ENCODE measurements around the gene UBE2D3.
"Not testable (repeated sequence)": the region's sequence is repeated elsewhere in the genome, so short reads cannot be mapped to it uniquely, and the experiment has no call there.

Gene UBE2D3

GRCh38 chr4:102826890-102827673, at the start of gene UBE2D3:
UBE2D3 (minus strand) TSS chr4:102827551; CDS start chr4:102826508, 1,043 bp downstream.
- DNase-seq (ENCODE audit: low spot score) = peak; percentile 95

- DNase-seq (ENCODE audit: low spot score) = no peak
Observed at GRCh38 chr4:102871772-102872171, 44.4 kb upstream of the UBE2D3 start.

GRCh38 chr4:102869569-102870197, 42.3 kb upstream of the UBE2D3 start:
- no peak for DNase-seq (ENCODE audit: low spot score)

- DNase-seq (ENCODE audit: low spot score) = peak; percentile 98
Observed at GRCh38 chr4:102868781-102869568, 41.6 kb upstream of the UBE2D3 start, which contains the start of gene CISD2. CISD2 (plus strand) TSS chr4:102868992; CDS start chr4:102869085, 93 bp downstream.

GRCh38 chr4:102868153-102868780, 40.9 kb upstream of the UBE2D3 start:
- no peak for DNase-seq (ENCODE audit: low spot score)

- DNase-seq (ENCODE audit: low spot score) = no peak
Observed at GRCh38 chr4:102867278-102868152, 40.2 kb upstream of the UBE2D3 start.

- not testable (repeated sequence) for DNase-seq (ENCODE audit: low spot score)
Observed at GRCh38 chr4:102865327-102865726, 38.0 kb upstream of the UBE2D3 start.

GRCh38 chr4:102862747-102863146, 35.4 kb upstream of the UBE2D3 start:
- DNase-seq (ENCODE audit: low spot score) = no peak

GRCh38 chr4:102862016-102862415, 34.7 kb upstream of the UBE2D3 start:
- no peak for DNase-seq (ENCODE audit: low spot score)

- DNase-seq (ENCODE audit: low spot score) = no peak
Observed at GRCh38 chr4:102860611-102861324, 33.4 kb upstream of the UBE2D3 start.

GRCh38 chr4:102858828-102859464, 31.6 kb upstream of the UBE2D3 start:
- no peak for DNase-seq (ENCODE audit: low spot score)

GRCh38 chr4:102850370-102850769, 23.0 kb upstream of the UBE2D3 start:
- DNase-seq (ENCODE audit: low spot score) = no peak

GRCh38 chr4:102849579-102850104, 22.3 kb upstream of the UBE2D3 start:
- DNase-seq (ENCODE audit: low spot score) = no peak

- DNase-seq (ENCODE audit: low spot score) = no peak
Observed at GRCh38 chr4:102847687-102848086, 20.3 kb upstream of the UBE2D3 start.

- DNase-seq (ENCODE audit: low spot score) = no peak
Observed at GRCh38 chr4:102843938-102844337, 16.6 kb upstream of the UBE2D3 start.

- DNase-seq (ENCODE audit: low spot score) = no peak
Observed at GRCh38 chr4:102843273-102843672, 15.9 kb upstream of the UBE2D3 start.

GRCh38 chr4:102842367-102842766, 15.0 kb upstream of the UBE2D3 start:
- DNase-seq (ENCODE audit: low spot score) = no peak

GRCh38 chr4:102836596-102836995, 9.2 kb upstream of the UBE2D3 start:
- DNase-seq (ENCODE audit: low spot score) = no peak

GRCh38 chr4:102832667-102833066, 5.3 kb upstream of the UBE2D3 start:
- no peak for DNase-seq (ENCODE audit: low spot score)

- no peak for DNase-seq (ENCODE audit: low spot score)
Observed at GRCh38 chr4:102832105-102832504, 4.8 kb upstream of the UBE2D3 start.
